ENCODE measurements around the gene QDPR.
"Not testable (repeated sequence)": the region's sequence is repeated elsewhere in the genome, so short reads cannot be mapped to it uniquely, and the experiment has no call there.

QDPR gene

DNA sequence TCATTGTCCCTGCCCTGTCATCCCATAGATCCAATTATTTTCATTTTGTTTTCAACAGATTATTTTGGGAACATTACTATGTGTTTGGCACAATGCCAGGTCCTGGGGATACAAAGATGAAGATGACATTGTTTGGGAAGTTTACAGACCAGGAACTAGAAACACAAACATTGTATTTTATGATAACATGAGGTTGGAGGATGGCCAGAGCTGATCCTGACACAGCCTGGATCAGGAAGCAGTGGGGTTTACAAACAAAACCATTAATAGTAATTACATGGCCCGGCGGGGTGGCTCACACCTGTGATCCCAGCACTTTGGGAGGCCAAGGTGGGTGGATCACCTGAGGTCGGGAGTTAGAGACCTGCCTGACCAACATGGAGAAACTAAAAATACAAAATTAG lies 32.9 kb upstream of the QDPR start:
- H3K27ac ChIP-seq: no peak overlapping the region
- DNase-seq (ENCODE audit: low spot score): no peak
- H3K4me3 ChIP-seq: no peak overlapping the region

DNA sequence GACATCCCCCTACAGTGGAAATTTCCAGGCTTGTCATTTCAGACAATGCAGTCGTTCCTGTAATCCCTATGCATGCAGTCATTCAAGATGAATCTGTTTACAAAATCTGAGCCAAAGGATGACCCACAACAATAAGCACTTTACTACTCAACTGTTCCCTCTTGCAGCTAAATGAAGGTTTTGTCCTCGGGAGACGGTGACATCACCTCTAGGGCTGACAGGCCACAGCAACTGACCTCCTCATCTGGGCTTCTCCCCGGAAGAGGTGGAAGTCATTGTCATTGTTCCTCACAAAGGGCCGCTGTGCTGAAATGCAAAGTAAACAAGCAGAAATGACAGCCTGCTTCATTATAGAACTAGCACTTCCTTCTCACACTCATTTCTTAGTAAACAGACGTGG lies 32.3 kb upstream of the QDPR start:
- DNase-seq (ENCODE audit: low spot score): no peak
- TF ChIP-seq CTCF (IDR thresholded peaks at IDR 0.05): no peak
- H3K27ac ChIP-seq: no peak overlapping the region
- H3K4me3 ChIP-seq: no peak overlapping the region

More for the DNA sequence above, 32.9 kb upstream of the QDPR start:
- TF ChIP-seq CTCF (IDR thresholded peaks at IDR 0.05): no peak

GRCh38 chr4:17537060-17537459 lies 25.2 kb upstream of the QDPR start:
- not testable (repeated sequence) for DNase-seq (ENCODE audit: low spot score); H3K4me3 ChIP-seq; H3K27ac ChIP-seq

GRCh38 chr4:17535906-17536305 lies 24.0 kb upstream of the QDPR start:
- no peak for DNase-seq (ENCODE audit: low spot score)
- no peak overlapping the region for H3K27ac ChIP-seq
- no peak for TF ChIP-seq CTCF (IDR thresholded peaks at IDR 0.05)
- no peak overlapping the region for H3K4me3 ChIP-seq

DNA sequence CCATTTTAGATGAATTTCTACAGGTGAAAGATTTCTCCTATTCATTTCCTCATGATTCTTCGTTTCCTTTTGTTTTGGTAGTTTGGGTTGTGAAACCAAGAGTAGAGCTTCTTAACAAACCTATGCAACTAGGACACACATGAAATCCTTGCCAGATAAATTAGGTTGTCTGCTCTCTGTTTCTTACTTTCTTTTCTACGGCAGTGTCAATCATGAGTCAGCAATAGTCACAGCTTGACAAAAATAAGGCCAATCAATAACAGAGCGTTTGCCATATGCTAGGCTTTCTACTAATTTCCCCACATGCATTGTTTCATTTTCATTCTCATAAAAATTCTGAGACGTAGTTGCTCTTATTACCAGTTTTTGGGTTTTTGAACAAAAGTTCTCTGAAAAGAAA lies 23.4 kb upstream of the QDPR start:
- Histone ChIP-seq H3K27ac (no peak overlapping the region), H3K4me3 (no peak overlapping the region)
- no peak for DNase-seq (ENCODE audit: low spot score)
- TF ChIP-seq CTCF (IDR thresholded peaks at IDR 0.05): no peak

- no peak for DNase-seq (ENCODE audit: low spot score)
- Histone ChIP-seq H3K4me3 (no peak overlapping the region), H3K27ac (no peak overlapping the region)
- TF ChIP-seq CTCF (IDR thresholded peaks at IDR 0.05): no peak
These were observed 22.8 kb upstream of the QDPR start for GRCh38 chr4:17534705-17535104.

- DNase-seq (ENCODE audit: low spot score): no peak
- Histone ChIP-seq H3K4me3 (no peak overlapping the region), H3K27ac (no peak overlapping the region)
- TF ChIP-seq CTCF (IDR thresholded peaks at IDR 0.05): no peak
These were observed 19.8 kb upstream of the QDPR start for GRCh38 chr4:17531538-17532285.

Data from coronary artery (tissue), 2 donors.